Prostate gland (tissue), 2 donors: ENCODE results near the gene IQGAP2. TPM values are rescaled to one million over a fixed set of nuclear protein-coding genes. Genes with fewer than 3 reads are reported as not detected.

Experiments used
- DNase-seq: peaks from one replicate; pipeline ENCODE4 v3.0.0-alpha.2; 2019; ENCODE audit warnings: low spot score
- H3K27ac ChIP-seq, 2 donors: fragments of 200-600 bp; sonication (generic); 2 replicates each; pipeline ENCODE4 v1.5.1; 2017 to 2019
- H3K27me3 ChIP-seq: fragments of 200-600 bp; sonication (generic); replicated peaks from 2 replicates; pipeline ENCODE4 v1.5.1; 2019; ENCODE audit not compliant: insufficient read depth
- H3K36me3 ChIP-seq, 2 donors: fragments of 200-600 bp; sonication (generic); 1 replicate in 1 of 2; 2 replicates in 1 of 2; pipeline versions ENCODE4 v1.5.1 to v1.8.1; 2017 to 2019
- H3K4me1 ChIP-seq: fragments of 200-600 bp; sonication (generic); replicated peaks from 2 replicates; pipeline ENCODE4 v1.5.1; 2019
- H3K4me3 ChIP-seq, 2 donors: fragments of 200-600 bp; sonication (generic); 2 replicates each; pipeline ENCODE4 v1.5.1; 2017 to 2019
- H3K9me3 ChIP-seq: fragments of 200-600 bp; sonication (generic); 2 replicates; pipeline ENCODE4 v1.5.1; 2017
- POLR2A ChIP-seq: fragments of 450-650 bp; IDR thresholded peaks from one replicate; pipeline ENCODE4 v1.6.1; 2016; ENCODE audit warnings: antibody characterized with exemption, mild to moderate bottlenecking
- POLR2AphosphoS5 ChIP-seq: sonication (generic); formaldehyde crosslinking; IDR thresholded peaks from one replicate; pipeline ENCODE4 v1.6.1; 2017; ENCODE audit warnings: antibody characterized with exemption
- WGBS: methylation state at CpG from one replicate; pipeline ENCODE4 v1.1.5; 2018; 5-methylcytosine and 5-hydroxymethylcytosine counted together
- intact Hi-C: fragments of 100-400 bp; cut with DNase I; formaldehyde crosslinking; loops from one replicate; pipeline ENCODE4 v1.14.2; 2022
- total RNA-seq, 2 donors: library from RNA; depleted of rRNA; stranded (reverse); fragments of >200 nt; gene quantifications; one replicate each; pipeline ENCODE4 v1.1.0, GENCODE V29; 2016
- TF ChIP-seq, protein P1 (sequence below), 4 experiments: fragments of 200-600 bp in 2 of 4; fragments of 450-650 bp in 2 of 4; sonication (generic) in 2 of 4; IDR thresholded peaks; 1 replicate in 3 of 4; 2 replicates in 1 of 4; pipeline ENCODE4 v1.5.1; 2016 to 2019; ENCODE audit warnings: antibody characterized with exemption in 4 of 4, mild to moderate bottlenecking in 2 of 4, moderate library complexity in 2 of 4

Gene IQGAP2
- total RNA-seq, 2 donors from 2014 or later: 41.5 to 64.9 TPM

DNA sequence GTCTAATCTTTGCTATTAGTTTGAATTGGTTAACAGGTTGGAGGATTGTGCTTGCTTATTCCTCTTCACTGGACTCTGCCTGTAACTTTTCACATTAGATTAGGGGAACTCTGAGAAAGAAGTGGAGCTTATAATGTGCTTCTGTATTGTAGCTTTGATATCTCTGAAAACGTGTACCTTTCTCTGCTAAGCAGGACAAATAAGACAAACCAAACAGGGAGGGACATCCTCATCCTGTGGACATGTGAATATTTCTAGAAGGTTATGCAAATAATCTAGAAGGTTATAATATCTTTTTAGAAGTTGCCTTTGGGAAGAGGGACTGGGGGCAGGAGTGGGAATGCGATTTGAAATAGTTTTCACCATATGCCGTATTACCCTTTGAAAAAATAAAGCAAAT is 11.7 kb downstream of the IQGAP2 start:
- no peak overlapping the region for H3K4me3 ChIP-seq
- intact Hi-C loops: no loop called here
- WGBS: 73% methylated on average over 3 of the region's 3 CpGs
- peaks cover 6% of the 10 kb centered on the region for H3K4me1 ChIP-seq
- H3K9me3 ChIP-seq: no peaks in the 10 kb centered on the region
- TF ChIP-seq POLR2AphosphoS5 (peak; percentile 52), POLR2A (no peak)
- no peaks in the 10 kb centered on the region for H3K27me3 ChIP-seq
- H3K27ac ChIP-seq: peak overlapping the region; percentile 29 to 68
- DNase-seq: no peak
- no peaks in the 10 kb centered on the region for H3K36me3 ChIP-seq

DNA sequence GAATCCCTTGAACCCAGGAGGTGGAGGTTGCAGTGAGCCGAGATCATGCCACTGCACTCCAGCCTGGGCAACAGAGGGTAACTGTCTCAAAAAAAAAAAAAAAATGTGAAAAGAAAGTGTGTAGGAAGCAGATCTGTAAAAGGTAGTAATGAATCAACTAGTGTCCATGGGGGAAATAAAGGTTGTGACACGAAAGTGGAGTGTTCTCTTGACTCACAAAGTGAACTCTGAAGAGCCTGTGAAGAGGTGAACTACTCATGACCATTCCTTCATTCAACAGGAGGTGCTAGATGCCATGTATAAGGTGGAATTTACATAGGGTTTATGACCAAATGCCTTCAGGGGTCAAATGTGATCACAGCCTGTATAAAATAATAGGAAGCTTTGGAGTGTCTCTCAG is 12.8 kb downstream of the IQGAP2 start:
- peak overlapping the region in 1 of 2 donors; percentile 68 for H3K27ac ChIP-seq

DNA sequence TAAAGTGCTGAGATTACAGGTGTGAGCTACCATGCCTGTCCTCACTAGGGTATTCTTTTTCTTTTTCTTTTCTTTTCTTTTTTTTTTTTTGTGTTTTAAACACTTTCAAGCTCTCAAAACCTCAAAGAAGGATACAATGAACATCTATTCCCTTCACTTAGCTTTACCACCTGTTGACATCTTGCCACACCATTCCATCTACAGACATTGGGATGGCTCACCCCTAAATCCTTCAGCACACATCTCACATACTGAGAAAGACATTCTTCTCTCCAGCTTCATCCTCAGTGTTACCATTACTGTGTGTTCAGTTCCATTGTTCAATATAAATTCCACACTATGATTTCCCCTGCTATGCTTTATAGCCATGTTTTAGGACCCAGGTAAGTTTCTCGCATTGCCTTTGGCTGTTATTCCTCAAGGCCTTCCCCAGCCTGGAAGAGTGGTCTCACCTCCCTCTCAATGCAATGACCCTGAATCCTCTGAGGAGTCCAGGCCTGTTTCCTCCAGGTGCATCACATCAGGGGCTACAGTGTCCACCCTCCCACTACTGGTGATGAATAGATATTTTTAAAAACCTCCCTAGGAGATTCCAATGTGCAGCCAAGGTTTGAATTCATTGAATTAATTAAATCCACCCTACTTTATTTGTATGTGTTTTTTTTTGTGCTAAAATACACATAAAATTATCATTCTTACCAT is 16.7 kb downstream of the IQGAP2 start:
- Histone ChIP-seq H3K4me3 (no peak overlapping the region), H3K9me3 (no peaks in the 10 kb centered on the region), H3K27me3 (no peaks in the 10 kb centered on the region), H3K27ac (no peak overlapping the region), H3K4me1 (peaks cover 8% of the 10 kb centered on the region), H3K36me3 (no peaks in the 10 kb centered on the region)
- intact Hi-C loops: no loop called here
- TF ChIP-seq, protein P1, sequence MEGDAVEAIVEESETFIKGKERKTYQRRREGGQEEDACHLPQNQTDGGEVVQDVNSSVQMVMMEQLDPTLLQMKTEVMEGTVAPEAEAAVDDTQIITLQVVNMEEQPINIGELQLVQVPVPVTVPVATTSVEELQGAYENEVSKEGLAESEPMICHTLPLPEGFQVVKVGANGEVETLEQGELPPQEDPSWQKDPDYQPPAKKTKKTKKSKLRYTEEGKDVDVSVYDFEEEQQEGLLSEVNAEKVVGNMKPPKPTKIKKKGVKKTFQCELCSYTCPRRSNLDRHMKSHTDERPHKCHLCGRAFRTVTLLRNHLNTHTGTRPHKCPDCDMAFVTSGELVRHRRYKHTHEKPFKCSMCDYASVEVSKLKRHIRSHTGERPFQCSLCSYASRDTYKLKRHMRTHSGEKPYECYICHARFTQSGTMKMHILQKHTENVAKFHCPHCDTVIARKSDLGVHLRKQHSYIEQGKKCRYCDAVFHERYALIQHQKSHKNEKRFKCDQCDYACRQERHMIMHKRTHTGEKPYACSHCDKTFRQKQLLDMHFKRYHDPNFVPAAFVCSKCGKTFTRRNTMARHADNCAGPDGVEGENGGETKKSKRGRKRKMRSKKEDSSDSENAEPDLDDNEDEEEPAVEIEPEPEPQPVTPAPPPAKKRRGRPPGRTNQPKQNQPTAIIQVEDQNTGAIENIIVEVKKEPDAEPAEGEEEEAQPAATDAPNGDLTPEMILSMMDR (IDR thresholded peaks at IDR 0.05): no peak
- TF ChIP-seq POLR2AphosphoS5: no peak
- TF ChIP-seq POLR2A: no peak
- WGBS: 96% methylated on average over 1 of the region's 1 CpG
- no peak for DNase-seq

More for the DNA sequence above, 12.8 kb downstream of the IQGAP2 start:
- WGBS: 93% methylated on average over 2 of the region's 2 CpGs
- Histone ChIP-seq H3K27me3 (no peaks in the 10 kb centered on the region), H3K36me3 (no peaks in the 10 kb centered on the region), H3K4me1 (peaks cover 6% of the 10 kb centered on the region), H3K4me3 (no peak overlapping the region), H3K9me3 (no peaks in the 10 kb centered on the region)
- DNase-seq: no peak
- intact Hi-C loops: no loop called here
- TF ChIP-seq POLR2AphosphoS5: no peak
- TF ChIP-seq, protein P1 (IDR thresholded peaks at IDR 0.05): no peak
- no peak for TF ChIP-seq POLR2A

DNA sequence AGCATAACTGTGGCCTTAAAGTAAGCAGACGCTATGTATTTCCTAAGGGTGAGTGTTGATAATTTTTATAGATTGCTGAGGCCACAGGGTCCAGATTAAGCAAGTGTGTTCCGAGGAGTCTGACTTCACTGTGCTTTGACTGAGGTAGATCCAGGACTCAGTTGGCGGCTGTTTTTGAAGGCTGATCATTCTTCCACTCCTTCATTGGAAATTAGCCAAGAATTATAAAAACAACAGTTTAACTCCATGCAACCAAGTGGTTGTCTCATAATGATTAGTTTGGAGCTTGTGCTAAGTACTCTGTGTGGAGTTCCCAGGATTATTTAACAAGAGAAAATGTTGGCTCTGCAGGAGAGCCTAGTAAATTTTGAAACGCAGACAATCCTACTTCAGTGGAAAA is 19.1 kb downstream of the IQGAP2 start:
- 20% methylated on average over 4 of the region's 4 CpGs for WGBS
- no peaks in the 10 kb centered on the region for H3K36me3 ChIP-seq
- no peak overlapping the region for H3K4me3 ChIP-seq
- H3K4me1 ChIP-seq: peaks cover 8% of the 10 kb centered on the region
- TF ChIP-seq, protein P1 (IDR thresholded peaks at IDR 0.05): no peak
- no peak for TF ChIP-seq POLR2AphosphoS5
- no peak for TF ChIP-seq POLR2A
- H3K27ac ChIP-seq: peak overlapping the region in 1 of 2 donors; percentile 7
- no peaks in the 10 kb centered on the region for H3K9me3 ChIP-seq
- intact Hi-C loops: no loop called here
- H3K27me3 ChIP-seq: no peaks in the 10 kb centered on the region
- no peak for DNase-seq

DNA sequence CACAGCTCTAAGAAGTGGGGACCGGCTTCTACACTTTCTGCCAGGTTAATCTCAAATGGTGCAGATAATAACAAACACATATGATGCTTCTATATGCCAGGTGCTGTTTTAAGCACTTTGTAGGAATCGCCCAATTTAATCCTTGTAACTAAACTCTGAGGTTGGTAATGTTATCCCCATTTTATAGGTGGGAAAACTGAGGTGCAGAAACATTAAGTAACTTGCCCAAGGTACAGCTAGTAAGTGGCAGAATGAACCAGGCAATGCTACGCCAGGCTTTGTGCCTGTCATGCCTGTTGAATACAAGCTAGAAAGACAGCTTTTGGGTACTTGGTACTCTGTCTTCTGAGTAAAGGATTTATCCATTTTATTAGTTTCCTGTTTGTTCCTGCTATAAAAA is 19.7 kb downstream of the IQGAP2 start:
- TF ChIP-seq POLR2A (no peak), POLR2AphosphoS5 (no peak)
- TF ChIP-seq, protein P1 (IDR thresholded peaks at IDR 0.05): no peak
- DNase-seq: no peak
- Histone ChIP-seq H3K9me3 (no peaks in the 10 kb centered on the region), H3K4me1 (peaks cover 8% of the 10 kb centered on the region), H3K27ac (peak overlapping the region in 1 of 2 donors; percentile 7), H3K36me3 (no peaks in the 10 kb centered on the region), H3K27me3 (no peaks in the 10 kb centered on the region), H3K4me3 (no peak overlapping the region)
- WGBS: 87% methylated on average over 3 of the region's 3 CpGs
- intact Hi-C loops: no loop called here
